Esophagus squamous epithelium (tissue), 5 donors: ENCODE results near the gene CBFA2T3. TPM values are rescaled to one million over a fixed set of nuclear protein-coding genes. Genes with fewer than 3 reads are reported as not detected.

Source experiments
- DNase-seq: peaks from one replicate; lab custom pipeline; 2025; lab: John Stamatoyannopoulos, UW
- H3K27ac ChIP-seq, 4 donors: fragments of 200-600 bp; sonication (generic); one replicate each; pipeline ENCODE4 v1.5.1; 2016 to 2019; ENCODE audit warnings: mild to moderate bottlenecking in 1 of 4
- H3K27me3 ChIP-seq, 4 donors: fragments of 200-600 bp; sonication (generic); 1 replicate in 3 of 4; 2 replicates in 1 of 4; pipeline versions ENCODE4 v1.5.1 to v1.6.0; 2017 to 2021; ENCODE audit warnings: antibody characterized with exemption in 1 of 4
- H3K36me3 ChIP-seq, 3 donors: fragments of 200-600 bp; sonication (generic); one replicate each; pipeline ENCODE4 v1.5.1; 2016 to 2019
- H3K4me1 ChIP-seq, 3 donors: fragments of 200-600 bp; sonication (generic); one replicate each; pipeline ENCODE4 v1.5.1; 2017 to 2019
- H3K4me3 ChIP-seq, 4 donors: fragments of 200-600 bp; sonication (generic); 1 replicate in 3 of 4; 2 replicates in 1 of 4; pipeline ENCODE4 v1.5.1; 2016 to 2019; ENCODE audit warnings: mild to moderate bottlenecking in 2 of 4, moderate library complexity in 1 of 4
- H3K9me3 ChIP-seq, 3 donors: fragments of 200-600 bp; sonication (generic); one replicate each; pipeline ENCODE4 v1.5.1; 2016 to 2019
- POLR2A ChIP-seq, 4 donors: fragments of 450-650 bp; IDR thresholded peaks; one replicate each; pipeline ENCODE4 v1.6.1; 2017; ENCODE audit warnings: antibody characterized with exemption in 4 of 4, mild to moderate bottlenecking in 4 of 4, moderate library complexity in 3 of 4
- WGBS, 2 donors: methylation state at CpG; one replicate each; pipeline ENCODE4 v1.1.5; 2018; 5-methylcytosine and 5-hydroxymethylcytosine counted together
- intact Hi-C: fragments of 100-400 bp; cut with DNase I; formaldehyde crosslinking; loops from one replicate; pipeline ENCODE4 v1.15.0; 2022
- total RNA-seq, 4 donors: library from RNA; depleted of rRNA; stranded (reverse); fragments of >200 nt; gene quantifications; one replicate each; pipeline ENCODE4 v1.1.0, GENCODE V29; 2016
- TF ChIP-seq, protein P1 (sequence below), 6 experiments: fragments of 450-650 bp in 4 of 6; fragments of 200-600 bp in 2 of 6; sonication (generic) in 2 of 6; IDR thresholded peaks; one replicate each; pipeline ENCODE4 v1.5.1; 2016 to 2019; ENCODE audit warnings: antibody characterized with exemption in 6 of 6, mild to moderate bottlenecking in 4 of 6, moderate library complexity in 4 of 6
- donor health status: DM: yes; HTN: yes; CAD: no.

CBFA2T3 gene
- total RNA-seq, 4 donors from 2014 or later = 0.18 to 2.7 (median 1.4) TPM

- intact Hi-C loops = no loop called here
- no peak for TF ChIP-seq POLR2A (IDR thresholded peaks at IDR 0.05)
- TF ChIP-seq, protein P1, sequence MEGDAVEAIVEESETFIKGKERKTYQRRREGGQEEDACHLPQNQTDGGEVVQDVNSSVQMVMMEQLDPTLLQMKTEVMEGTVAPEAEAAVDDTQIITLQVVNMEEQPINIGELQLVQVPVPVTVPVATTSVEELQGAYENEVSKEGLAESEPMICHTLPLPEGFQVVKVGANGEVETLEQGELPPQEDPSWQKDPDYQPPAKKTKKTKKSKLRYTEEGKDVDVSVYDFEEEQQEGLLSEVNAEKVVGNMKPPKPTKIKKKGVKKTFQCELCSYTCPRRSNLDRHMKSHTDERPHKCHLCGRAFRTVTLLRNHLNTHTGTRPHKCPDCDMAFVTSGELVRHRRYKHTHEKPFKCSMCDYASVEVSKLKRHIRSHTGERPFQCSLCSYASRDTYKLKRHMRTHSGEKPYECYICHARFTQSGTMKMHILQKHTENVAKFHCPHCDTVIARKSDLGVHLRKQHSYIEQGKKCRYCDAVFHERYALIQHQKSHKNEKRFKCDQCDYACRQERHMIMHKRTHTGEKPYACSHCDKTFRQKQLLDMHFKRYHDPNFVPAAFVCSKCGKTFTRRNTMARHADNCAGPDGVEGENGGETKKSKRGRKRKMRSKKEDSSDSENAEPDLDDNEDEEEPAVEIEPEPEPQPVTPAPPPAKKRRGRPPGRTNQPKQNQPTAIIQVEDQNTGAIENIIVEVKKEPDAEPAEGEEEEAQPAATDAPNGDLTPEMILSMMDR (IDR thresholded peaks at IDR 0.05) = no peak
- 62 to 64% methylated on average over 7 to 18 of the region's 33 CpGs for WGBS, 2 donors
Observed at GRCh38 chr16:88934066-88934667, 42.8 kb downstream of the CBFA2T3 start.

DNA sequence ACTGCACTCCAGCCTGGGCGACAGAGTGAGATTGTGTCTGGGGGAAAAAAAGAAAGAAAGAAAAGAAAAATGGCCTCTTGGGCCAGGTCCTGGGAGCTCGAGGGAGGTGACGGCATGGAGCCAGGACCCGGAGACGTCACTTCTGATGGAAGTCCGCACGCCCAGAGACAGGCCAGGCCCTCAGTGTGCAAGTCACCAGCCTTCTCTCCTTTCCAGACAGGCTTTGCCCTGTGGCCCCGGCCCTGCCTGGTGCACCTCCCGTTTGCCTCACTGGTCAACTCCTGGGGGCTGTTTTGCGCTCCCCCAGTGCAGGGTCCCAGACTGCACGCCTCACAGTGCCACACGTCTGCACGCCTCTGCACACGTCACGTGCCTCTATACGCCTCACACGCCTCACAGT, 44.1 kb downstream of the CBFA2T3 start:
- WGBS, 2 donors = 75 to 82% methylated on average over 13 to 16 of the region's 17 CpGs
- peaks cover 10 to 36% (median 26%) of the 10 kb centered on the region in 3 donors for H3K4me1 ChIP-seq
- peaks cover 0 to 76% (median 0%) of the 10 kb centered on the region in 4 donors for H3K27me3 ChIP-seq
- H3K27ac ChIP-seq = no peak overlapping the region
- intact Hi-C loops = no loop called here
- no peak overlapping the region for H3K4me3 ChIP-seq
- no peaks in the 10 kb centered on the region for H3K36me3 ChIP-seq
- no peak for DNase-seq
- TF ChIP-seq POLR2A (IDR thresholded peaks at IDR 0.05) = no peak
- TF ChIP-seq, protein P1 (IDR thresholded peaks at IDR 0.05) = no peak
- H3K9me3 ChIP-seq = no peaks in the 10 kb centered on the region

More at GRCh38 chr16:88934066-88934667, 42.8 kb downstream of the CBFA2T3 start:
- Histone ChIP-seq H3K27me3 (peaks cover 0 to 76% (median under 1%) of the 10 kb centered on the region in 4 donors), H3K4me3 (no peak overlapping the region), H3K27ac (no peak overlapping the region), H3K36me3 (no peaks in the 10 kb centered on the region), H3K4me1 (peaks cover 23 to 37% (median 36%) of the 10 kb centered on the region in 3 donors), H3K9me3 (no peaks in the 10 kb centered on the region)
- DNase-seq = no peak

DNA sequence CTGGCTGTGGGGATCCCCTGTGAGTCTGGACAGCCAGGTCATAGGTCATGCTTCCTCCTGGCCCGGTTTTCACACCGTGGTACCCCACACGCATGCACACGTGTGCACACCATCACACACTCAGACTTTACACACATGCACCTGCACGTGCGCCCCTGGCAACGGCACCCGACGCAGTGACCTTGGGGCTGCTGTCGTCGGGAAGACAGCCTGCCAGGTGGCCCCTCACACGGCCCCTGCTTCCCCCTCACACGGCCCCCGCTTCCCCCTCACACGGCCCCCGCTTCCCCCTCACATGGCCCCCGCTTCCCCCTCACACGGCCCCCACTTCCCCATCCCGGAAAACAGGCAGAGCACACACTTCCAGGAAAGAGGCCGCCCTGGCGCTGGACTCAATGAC, 45.1 kb downstream of the CBFA2T3 start:
- TF ChIP-seq POLR2A (IDR thresholded peaks at IDR 0.05) = no peak
- TF ChIP-seq, protein P1 (IDR thresholded peaks at IDR 0.05) = no peak
- no peak for DNase-seq
- Histone ChIP-seq H3K36me3 (no peaks in the 10 kb centered on the region), H3K27ac (no peak overlapping the region), H3K27me3 (peaks cover 0 to 76% (median 0%) of the 10 kb centered on the region in 4 donors), H3K4me3 (no peak overlapping the region), H3K4me1 (peaks cover 8 to 35% (median 16%) of the 10 kb centered on the region in 3 donors), H3K9me3 (no peaks in the 10 kb centered on the region)
- intact Hi-C loops = no loop called here
- 82 to 90% methylated on average over 11 of the region's 21 CpGs for WGBS, 2 donors

DNA sequence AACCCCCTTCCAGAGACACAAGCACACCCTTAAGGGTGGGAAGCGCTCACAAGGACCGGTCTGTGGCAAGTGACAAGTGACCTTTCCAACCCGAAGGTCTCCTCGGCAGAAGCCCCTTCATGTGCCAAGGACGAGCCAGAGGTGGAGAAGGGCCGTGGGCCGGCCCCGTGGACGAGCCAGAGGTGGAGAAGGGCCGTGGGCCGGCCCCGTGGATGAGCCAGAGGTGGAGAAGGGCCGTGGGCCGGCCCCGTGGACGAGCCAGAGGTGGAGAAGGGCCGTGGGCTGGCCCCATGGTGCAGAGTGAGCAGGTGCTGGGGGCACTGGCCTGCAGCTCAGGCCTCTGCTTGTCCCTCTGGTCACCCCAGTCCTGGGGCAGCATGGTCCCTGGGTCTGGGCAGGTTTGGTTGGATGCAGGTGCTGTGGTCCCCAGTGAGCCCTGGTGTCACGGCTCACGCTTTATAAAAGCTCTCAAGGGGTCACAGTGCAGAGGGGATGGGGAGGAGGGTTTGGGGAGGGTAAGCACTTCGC, 45.6 kb downstream of the CBFA2T3 start:
- Histone ChIP-seq H3K27ac (no peak overlapping the region), H3K27me3 (peaks cover 0 to 76% (median 0%) of the 10 kb centered on the region in 4 donors), H3K9me3 (no peaks in the 10 kb centered on the region), H3K4me1 (peaks cover 13 to 35% (median 16%) of the 10 kb centered on the region in 3 donors), H3K36me3 (no peaks in the 10 kb centered on the region), H3K4me3 (no peak overlapping the region)
- no peak for TF ChIP-seq POLR2A (IDR thresholded peaks at IDR 0.05)
- TF ChIP-seq, protein P1 (IDR thresholded peaks at IDR 0.05) = no peak
- no peak for DNase-seq
- intact Hi-C loops = no loop called here
- WGBS, 2 donors = 75 to 86% methylated on average over 4 to 15 of the region's 20 CpGs

DNA sequence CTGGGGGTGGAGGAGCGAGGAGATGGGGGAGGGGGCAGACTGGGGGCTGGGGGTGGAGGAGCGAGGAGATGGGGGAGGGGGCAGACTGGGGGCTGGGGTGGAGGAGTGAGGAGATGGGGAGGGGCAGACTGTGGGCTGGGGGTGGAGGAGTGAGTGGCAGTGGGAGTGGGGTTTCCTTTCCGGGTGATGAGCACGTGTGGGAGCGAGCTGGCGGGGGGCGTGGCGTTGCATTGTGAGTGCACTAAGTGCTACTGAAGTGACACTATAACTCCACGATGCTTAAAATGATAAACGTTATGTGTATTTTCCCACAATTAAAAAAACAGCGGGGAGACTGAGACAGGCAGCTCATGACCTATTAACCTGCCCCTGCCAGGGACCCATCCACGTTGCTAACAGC, 46.3 kb downstream of the CBFA2T3 start:
- no peaks in the 10 kb centered on the region for H3K9me3 ChIP-seq
- H3K4me3 ChIP-seq = no peak overlapping the region
- WGBS, 2 donors = 74 to 76% methylated on average over 11 to 12 of the region's 12 CpGs
- peaks cover 0 to 76% (median 0%) of the 10 kb centered on the region in 4 donors for H3K27me3 ChIP-seq
- no peak for TF ChIP-seq POLR2A (IDR thresholded peaks at IDR 0.05)
- TF ChIP-seq, protein P1 (IDR thresholded peaks at IDR 0.05) = no peak
- intact Hi-C loops = no loop called here
- H3K4me1 ChIP-seq = peaks cover 11 to 35% (median 12%) of the 10 kb centered on the region in 3 donors
- no peak for DNase-seq
- no peaks in the 10 kb centered on the region for H3K36me3 ChIP-seq
- H3K27ac ChIP-seq = no peak overlapping the region
